Measurements from ENCODE around the gene ELMOD1.
"Not testable (repeated sequence)": the region's sequence is repeated elsewhere in the genome, so short reads cannot be mapped to it uniquely, and the experiment has no call there.

DNA sequence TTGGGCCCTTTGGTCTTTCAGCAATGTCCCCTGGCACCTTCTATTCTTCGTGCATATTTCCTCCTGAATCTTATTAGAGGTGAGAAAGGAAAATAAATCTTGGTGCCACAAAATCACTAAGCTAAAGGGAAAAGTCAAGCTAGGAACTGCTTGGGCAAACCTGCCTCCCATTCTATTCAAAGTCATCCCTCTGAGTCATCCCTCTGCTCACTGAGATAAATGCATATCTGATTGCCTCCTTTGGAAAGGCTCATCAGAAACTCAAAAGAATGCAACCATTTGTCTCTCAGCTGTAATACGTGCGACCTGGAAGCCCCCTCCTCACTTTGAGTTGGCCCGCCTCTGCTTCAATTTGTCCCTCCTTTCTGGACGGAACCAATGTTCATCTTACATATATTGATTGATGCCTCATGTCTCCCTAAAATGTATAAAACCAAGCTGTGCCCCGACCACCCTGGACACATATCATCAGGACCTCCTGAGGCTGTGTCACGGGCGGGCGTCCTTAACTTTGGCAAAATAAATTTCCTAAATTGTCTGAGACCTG lies 24.9 kb upstream of the ELMOD1 start:
- TF ChIP-seq, protein P1, sequence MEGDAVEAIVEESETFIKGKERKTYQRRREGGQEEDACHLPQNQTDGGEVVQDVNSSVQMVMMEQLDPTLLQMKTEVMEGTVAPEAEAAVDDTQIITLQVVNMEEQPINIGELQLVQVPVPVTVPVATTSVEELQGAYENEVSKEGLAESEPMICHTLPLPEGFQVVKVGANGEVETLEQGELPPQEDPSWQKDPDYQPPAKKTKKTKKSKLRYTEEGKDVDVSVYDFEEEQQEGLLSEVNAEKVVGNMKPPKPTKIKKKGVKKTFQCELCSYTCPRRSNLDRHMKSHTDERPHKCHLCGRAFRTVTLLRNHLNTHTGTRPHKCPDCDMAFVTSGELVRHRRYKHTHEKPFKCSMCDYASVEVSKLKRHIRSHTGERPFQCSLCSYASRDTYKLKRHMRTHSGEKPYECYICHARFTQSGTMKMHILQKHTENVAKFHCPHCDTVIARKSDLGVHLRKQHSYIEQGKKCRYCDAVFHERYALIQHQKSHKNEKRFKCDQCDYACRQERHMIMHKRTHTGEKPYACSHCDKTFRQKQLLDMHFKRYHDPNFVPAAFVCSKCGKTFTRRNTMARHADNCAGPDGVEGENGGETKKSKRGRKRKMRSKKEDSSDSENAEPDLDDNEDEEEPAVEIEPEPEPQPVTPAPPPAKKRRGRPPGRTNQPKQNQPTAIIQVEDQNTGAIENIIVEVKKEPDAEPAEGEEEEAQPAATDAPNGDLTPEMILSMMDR (IDR thresholded peaks at IDR 0.05 in 4 of 5, conservative IDR thresholded peaks at IDR 0.05 in 1 of 5) = not testable (repeated sequence)
- TF ChIP-seq POLR2A (IDR thresholded peaks at IDR 0.05) = not testable (repeated sequence)

Measured in gastrocnemius medialis (tissue), 4 donors.